ENCODE measurements around the gene EFNA3.

Gene EFNA3

DNA sequence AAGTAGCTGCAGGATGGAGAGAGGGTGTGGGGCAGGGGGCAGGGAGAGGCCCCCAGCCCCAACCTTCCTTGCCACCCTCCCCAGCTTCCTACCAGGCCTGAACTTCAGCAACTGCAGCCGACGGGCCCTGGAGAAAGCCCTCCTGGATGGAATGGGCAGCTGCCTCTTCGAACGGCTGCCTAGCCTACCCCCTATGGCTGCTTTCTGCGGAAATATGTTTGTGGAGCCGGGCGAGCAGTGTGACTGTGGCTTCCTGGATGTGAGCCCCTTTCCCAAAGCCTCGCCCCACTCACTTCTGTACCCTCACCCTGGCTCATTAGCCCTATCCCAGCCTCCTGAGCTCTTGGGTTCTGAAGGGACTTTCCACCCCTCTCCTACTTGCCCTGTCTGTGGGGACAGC is 21.5 kb upstream of the EFNA3 start:
- Mint-ChIP-seq H3K36me3 (no peaks in the 10 kb centered on the region), H3K9me3 (ENCODE audit: low read depth) (no peaks in the 10 kb centered on the region), H3K27me3 (no peaks in the 10 kb centered on the region), H3K4me1 (ENCODE audit: low read depth) (peaks cover 20% of the 10 kb centered on the region), H3K4me3 (no peak overlapping the region), H3K27ac (no peak overlapping the region)

- H3K36me3 Mint-ChIP-seq: no peaks in the 10 kb centered on the region
- H3K27ac Mint-ChIP-seq: no peak overlapping the region
- no peaks in the 10 kb centered on the region for H3K9me3 Mint-ChIP-seq (ENCODE audit: low read depth)
Measured at GRCh38 chr1:155057788-155058211, 20.8 kb upstream of the EFNA3 start.

GRCh38 chr1:155060736-155061135 is 17.9 kb upstream of the EFNA3 start:
- H3K36me3 Mint-ChIP-seq: no peaks in the 10 kb centered on the region
- H3K9me3 Mint-ChIP-seq (ENCODE audit: low read depth): no peaks in the 10 kb centered on the region
- no peak overlapping the region for H3K4me3 Mint-ChIP-seq
- no peaks in the 10 kb centered on the region for H3K27me3 Mint-ChIP-seq
- H3K27ac Mint-ChIP-seq: no peak overlapping the region
- H3K4me1 Mint-ChIP-seq (ENCODE audit: low read depth): peaks cover 24% of the 10 kb centered on the region

More at GRCh38 chr1:155057788-155058211, 20.8 kb upstream of the EFNA3 start:
- peaks cover 18% of the 10 kb centered on the region for H3K4me1 Mint-ChIP-seq (ENCODE audit: low read depth)
- H3K4me3 Mint-ChIP-seq: no peak overlapping the region
- no peaks in the 10 kb centered on the region for H3K27me3 Mint-ChIP-seq

DNA sequence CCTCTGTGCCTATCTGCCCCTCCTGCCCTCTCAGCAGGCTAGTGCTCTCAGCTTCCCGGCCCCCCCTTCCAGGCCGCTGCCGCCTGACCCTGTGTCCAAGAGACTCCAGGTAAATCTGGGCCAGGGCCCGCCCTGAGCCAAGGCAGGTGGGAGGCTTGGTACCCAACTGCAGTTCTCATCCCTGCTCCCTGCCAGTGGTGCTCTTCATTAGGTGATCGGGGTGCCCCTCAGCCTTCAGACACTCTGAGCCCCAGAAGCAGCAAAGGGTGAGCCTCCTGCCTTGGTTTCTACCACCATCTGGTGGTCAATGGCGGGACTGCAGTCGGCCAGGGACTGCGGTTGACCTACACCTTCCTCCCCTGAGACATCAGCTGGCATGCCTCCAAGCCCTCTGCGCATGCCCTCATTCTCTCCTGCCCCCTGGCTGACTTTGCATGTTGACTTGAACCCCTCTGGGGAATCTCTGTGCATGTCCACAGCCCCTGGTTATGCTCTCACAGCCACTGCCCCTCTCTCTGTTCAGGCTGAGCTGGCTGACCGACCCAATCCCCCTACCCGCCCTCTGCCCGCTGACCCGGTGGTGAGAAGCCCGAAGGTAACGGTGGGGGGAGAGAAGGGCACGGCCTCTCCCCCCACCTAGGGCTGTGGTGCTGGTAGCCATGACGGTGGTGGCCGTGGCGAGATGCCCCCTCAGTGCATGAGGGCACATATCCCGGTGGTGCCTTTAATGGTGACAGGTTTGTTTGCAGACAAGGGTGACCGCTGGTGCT is 17.1 kb upstream of the EFNA3 start:
- H3K27ac Mint-ChIP-seq: no peak overlapping the region
- no peaks in the 10 kb centered on the region for H3K27me3 Mint-ChIP-seq
- peaks cover 27% of the 10 kb centered on the region for H3K4me1 Mint-ChIP-seq (ENCODE audit: low read depth)
- peak overlapping the region; percentile 57 for H3K4me3 Mint-ChIP-seq
- no peaks in the 10 kb centered on the region for H3K9me3 Mint-ChIP-seq (ENCODE audit: low read depth)
- no peaks in the 10 kb centered on the region for H3K36me3 Mint-ChIP-seq

DNA sequence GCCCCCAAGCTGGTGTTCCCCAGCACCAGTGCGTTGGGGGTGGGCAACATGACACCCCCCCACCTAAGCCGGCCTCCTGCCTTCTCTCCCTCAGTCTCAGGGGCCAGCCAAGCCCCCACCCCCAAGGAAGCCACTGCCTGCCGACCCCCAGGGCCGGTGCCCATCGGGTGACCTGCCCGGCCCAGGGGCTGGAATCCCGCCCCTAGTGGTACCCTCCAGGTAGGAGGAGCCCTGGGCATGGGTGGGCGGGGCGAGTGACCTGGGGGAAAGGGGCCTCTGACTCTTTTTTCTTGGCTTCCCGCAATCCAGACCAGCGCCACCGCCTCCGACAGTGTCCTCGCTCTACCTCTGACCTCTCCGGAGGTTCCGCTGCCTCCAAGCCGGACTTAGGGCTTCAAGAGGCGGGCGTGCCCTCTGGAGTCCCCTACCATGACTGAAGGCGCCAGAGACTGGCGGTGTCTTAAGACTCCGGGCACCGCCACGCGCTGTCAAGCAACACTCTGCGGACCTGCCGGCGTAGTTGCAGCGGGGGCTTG is 16.4 kb upstream of the EFNA3 start:
- Mint-ChIP-seq H3K27ac (no peak overlapping the region), H3K36me3 (no peaks in the 10 kb centered on the region), H3K27me3 (no peaks in the 10 kb centered on the region), H3K4me3 (peak overlapping the region; percentile 95), H3K9me3 (ENCODE audit: low read depth) (no peaks in the 10 kb centered on the region), H3K4me1 (ENCODE audit: low read depth) (peaks cover 27% of the 10 kb centered on the region)

- Mint-ChIP-seq H3K9me3 (ENCODE audit: low read depth) (no peaks in the 10 kb centered on the region), H3K36me3 (no peaks in the 10 kb centered on the region), H3K27ac (no peak overlapping the region), H3K4me3 (peak overlapping the region; percentile 95), H3K4me1 (ENCODE audit: low read depth) (peaks cover 27% of the 10 kb centered on the region), H3K27me3 (no peaks in the 10 kb centered on the region)
Measured at GRCh38 chr1:155062702-155063411, 15.8 kb upstream of the EFNA3 start.

- H3K27me3 Mint-ChIP-seq: no peaks in the 10 kb centered on the region
- no peaks in the 10 kb centered on the region for H3K36me3 Mint-ChIP-seq
- peak within 1 kb of the TSS; percentile 97 for H3K4me3 Mint-ChIP-seq
- H3K9me3 Mint-ChIP-seq (ENCODE audit: low read depth): no peaks in the 10 kb centered on the region
- H3K27ac Mint-ChIP-seq: peak within 1 kb of the TSS; percentile 79
- H3K4me1 Mint-ChIP-seq (ENCODE audit: low read depth): peaks cover 27% of the 10 kb centered on the region
Measured at GRCh38 chr1:155063550-155064110, 15.0 kb upstream of the EFNA3 start, which contains the start of gene EFNA4. TSS of gene EFNA4 (plus strand) at chr1:155063740. CDS start at chr1:155063824, 84 bp downstream.

- Mint-ChIP-seq H3K27ac (peak overlapping the region; percentile 79), H3K36me3 (no peaks in the 10 kb centered on the region), H3K27me3 (no peaks in the 10 kb centered on the region)
Measured at GRCh38 chr1:155064111-155064831, 14.4 kb upstream of the EFNA3 start.

DNA sequence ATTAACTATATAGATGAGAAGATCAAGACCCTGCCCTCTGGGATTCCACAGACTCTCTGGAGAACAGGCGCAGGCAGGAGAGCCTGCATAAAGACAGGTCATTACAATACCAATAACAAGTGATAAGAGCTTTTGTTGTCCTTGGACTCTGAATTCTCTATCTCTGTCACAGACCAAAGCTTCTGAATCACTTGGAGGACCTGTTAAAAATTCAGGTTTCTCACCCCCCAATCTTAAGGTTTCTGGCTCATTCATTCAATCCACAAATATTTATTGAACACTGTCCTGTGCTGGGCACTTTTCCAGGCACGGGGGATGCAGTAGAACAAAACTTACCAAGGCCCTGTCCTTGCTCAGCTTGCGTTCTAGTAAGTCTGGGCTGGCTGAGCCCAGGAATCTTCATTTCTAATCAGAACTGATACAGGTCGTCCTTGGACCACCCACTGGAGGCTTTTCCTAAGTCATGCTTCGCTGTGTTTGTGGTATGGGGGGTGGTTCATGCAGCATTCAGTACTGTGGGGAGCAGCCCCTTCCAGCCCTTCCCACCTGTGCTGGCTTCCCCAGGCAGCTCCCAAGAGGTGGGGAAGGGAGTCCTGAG is 13.7 kb upstream of the EFNA3 start:
- Mint-ChIP-seq H3K9me3 (ENCODE audit: low read depth) (no peaks in the 10 kb centered on the region), H3K36me3 (no peaks in the 10 kb centered on the region), H3K27me3 (no peaks in the 10 kb centered on the region), H3K4me1 (ENCODE audit: low read depth) (peaks cover 27% of the 10 kb centered on the region), H3K4me3 (peak overlapping the region; percentile 97), H3K27ac (no peak overlapping the region)

More at GRCh38 chr1:155064111-155064831, 14.4 kb upstream of the EFNA3 start:
- Mint-ChIP-seq H3K4me1 (ENCODE audit: low read depth) (peaks cover 27% of the 10 kb centered on the region), H3K9me3 (ENCODE audit: low read depth) (no peaks in the 10 kb centered on the region), H3K4me3 (peak overlapping the region; percentile 97)

- Mint-ChIP-seq H3K4me3 (no peak overlapping the region), H3K4me1 (ENCODE audit: low read depth) (peaks cover 29% of the 10 kb centered on the region), H3K36me3 (no peaks in the 10 kb centered on the region), H3K9me3 (ENCODE audit: low read depth) (no peaks in the 10 kb centered on the region), H3K27ac (no peak overlapping the region), H3K27me3 (no peaks in the 10 kb centered on the region)
Measured at GRCh38 chr1:155066777-155067176, 11.9 kb upstream of the EFNA3 start.

DNA sequence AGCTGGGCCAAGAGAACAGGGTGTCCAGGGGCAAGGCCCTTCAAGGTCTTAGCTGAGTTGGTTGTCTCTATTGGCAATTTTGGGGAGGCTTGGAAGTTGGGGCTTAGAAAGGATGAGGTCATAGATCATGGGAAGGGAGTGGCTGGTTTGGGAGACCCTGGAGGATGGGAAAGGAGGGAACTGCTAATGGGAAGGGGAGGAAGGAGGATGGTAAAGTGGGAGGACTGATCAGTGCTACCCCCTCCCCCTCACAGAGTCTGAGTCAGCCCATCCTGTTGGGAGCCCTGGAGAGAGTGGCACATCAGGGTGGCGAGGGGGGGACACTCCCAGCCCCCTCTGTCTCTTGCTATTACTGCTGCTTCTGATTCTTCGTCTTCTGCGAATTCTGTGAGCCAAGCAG is 10.0 kb upstream of the EFNA3 start:
- Mint-ChIP-seq H3K36me3 (no peaks in the 10 kb centered on the region), H3K27me3 (no peaks in the 10 kb centered on the region), H3K4me3 (no peak overlapping the region), H3K27ac (no peak overlapping the region), H3K9me3 (ENCODE audit: low read depth) (no peaks in the 10 kb centered on the region), H3K4me1 (ENCODE audit: low read depth) (peaks cover 28% of the 10 kb centered on the region)

GRCh38 chr1:155069551-155070157 is 9.0 kb upstream of the EFNA3 start:
- H3K4me3 Mint-ChIP-seq: no peak overlapping the region
- H3K27ac Mint-ChIP-seq: no peak overlapping the region
- peaks cover 28% of the 10 kb centered on the region for H3K4me1 Mint-ChIP-seq (ENCODE audit: low read depth)
- H3K36me3 Mint-ChIP-seq: no peaks in the 10 kb centered on the region
- no peaks in the 10 kb centered on the region for H3K27me3 Mint-ChIP-seq
- no peaks in the 10 kb centered on the region for H3K9me3 Mint-ChIP-seq (ENCODE audit: low read depth)

- no peaks in the 10 kb centered on the region for H3K27me3 Mint-ChIP-seq
- H3K36me3 Mint-ChIP-seq: no peaks in the 10 kb centered on the region
- peaks cover 28% of the 10 kb centered on the region for H3K4me1 Mint-ChIP-seq (ENCODE audit: low read depth)
- no peak overlapping the region for H3K27ac Mint-ChIP-seq
- peak overlapping the region; percentile 59 for H3K4me3 Mint-ChIP-seq
- H3K9me3 Mint-ChIP-seq (ENCODE audit: low read depth): no peaks in the 10 kb centered on the region
Measured at GRCh38 chr1:155070158-155070621, 8.4 kb upstream of the EFNA3 start.

All from activated naive CD8-positive, alpha-beta T cell (primary cell).